Measurements from ENCODE around the gene FHIT.
"Not testable (repeated sequence)": the region's sequence is repeated elsewhere in the genome, so short reads cannot be mapped to it uniquely, and the experiment has no call there.

The FHIT gene

GRCh38 chr3:59832702-59833101, 1418.5 kb downstream of the FHIT start:
- no peak for DNase-seq

GRCh38 chr3:59832241-59832640, 1419.0 kb downstream of the FHIT start:
- DNase-seq: no peak

DNA sequence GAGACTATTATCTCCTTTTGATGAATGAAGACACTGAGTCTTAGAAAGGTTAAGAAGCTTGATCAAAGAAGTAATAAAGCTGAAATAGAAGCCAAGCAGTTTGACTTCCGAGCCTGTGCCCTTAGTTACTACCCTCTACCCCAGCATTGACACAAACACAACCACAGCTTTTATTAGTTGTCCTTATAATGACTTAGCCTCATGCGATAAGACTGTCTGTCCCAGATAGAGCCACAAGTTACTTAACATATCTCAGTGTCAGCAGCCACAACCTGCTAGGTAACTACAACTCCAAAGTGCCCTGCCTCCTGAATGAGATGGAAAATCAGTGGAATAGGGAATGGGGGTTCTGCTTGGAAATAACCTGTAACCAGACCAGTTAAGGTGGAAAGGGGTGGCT, 1419.9 kb downstream of the FHIT start:
- DNase-seq: no peak

DNA sequence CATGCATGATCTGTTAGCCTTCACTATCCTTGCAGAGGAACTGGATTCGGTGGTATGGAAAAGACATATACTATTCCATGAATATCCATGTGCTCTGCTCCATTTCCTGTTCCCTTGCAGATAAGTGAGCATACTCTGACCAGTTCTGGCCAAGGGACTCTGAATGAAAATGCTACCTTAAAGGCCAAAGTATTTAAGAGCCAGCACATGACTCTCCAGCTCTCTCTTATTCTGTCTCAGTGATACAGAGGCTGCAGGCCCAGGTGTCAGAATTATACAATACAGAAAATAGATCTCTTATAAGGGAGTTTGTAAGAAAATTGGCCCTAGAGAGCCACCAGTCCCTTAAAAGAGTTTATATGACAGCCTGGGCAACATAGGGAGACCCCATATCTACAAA, 1421.7 kb downstream of the FHIT start:
- no peak for DNase-seq

GRCh38 chr3:59824876-59825275, 1426.4 kb downstream of the FHIT start:
- DNase-seq: no peak

GRCh38 chr3:59821274-59821673, 1430.0 kb downstream of the FHIT start:
- no peak for DNase-seq

- DNase-seq: no peak
Observed at GRCh38 chr3:59820352-59820934, 1430.8 kb downstream of the FHIT start.

GRCh38 chr3:59818919-59819300, 1432.3 kb downstream of the FHIT start:
- no peak for DNase-seq

GRCh38 chr3:59818033-59818918, 1433.0 kb downstream of the FHIT start:
- no peak for DNase-seq

- no peak for DNase-seq
Observed at GRCh38 chr3:59817511-59817910, 1433.7 kb downstream of the FHIT start.

DNA sequence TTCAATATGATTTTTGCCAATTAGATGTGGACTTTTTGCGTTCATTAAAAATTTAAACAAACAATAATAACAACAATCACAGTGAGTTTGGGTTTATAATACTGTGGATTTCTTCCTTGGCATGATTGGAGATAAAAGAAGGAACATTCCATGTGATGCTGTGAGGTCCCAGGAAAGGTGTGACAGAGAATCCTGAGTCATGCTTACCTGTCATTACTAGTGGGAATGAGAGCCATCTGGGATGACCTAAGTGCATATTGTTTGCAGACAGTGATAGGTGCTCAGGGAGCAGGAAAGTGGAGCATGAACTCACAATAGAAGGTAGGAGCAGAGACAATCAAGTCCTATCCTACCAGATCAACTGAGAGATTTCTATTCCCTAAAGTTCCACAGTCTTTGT, 1434.9 kb downstream of the FHIT start:
- no peak for DNase-seq

GRCh38 chr3:59813148-59813538, 1438.1 kb downstream of the FHIT start:
- DNase-seq: no peak

DNA sequence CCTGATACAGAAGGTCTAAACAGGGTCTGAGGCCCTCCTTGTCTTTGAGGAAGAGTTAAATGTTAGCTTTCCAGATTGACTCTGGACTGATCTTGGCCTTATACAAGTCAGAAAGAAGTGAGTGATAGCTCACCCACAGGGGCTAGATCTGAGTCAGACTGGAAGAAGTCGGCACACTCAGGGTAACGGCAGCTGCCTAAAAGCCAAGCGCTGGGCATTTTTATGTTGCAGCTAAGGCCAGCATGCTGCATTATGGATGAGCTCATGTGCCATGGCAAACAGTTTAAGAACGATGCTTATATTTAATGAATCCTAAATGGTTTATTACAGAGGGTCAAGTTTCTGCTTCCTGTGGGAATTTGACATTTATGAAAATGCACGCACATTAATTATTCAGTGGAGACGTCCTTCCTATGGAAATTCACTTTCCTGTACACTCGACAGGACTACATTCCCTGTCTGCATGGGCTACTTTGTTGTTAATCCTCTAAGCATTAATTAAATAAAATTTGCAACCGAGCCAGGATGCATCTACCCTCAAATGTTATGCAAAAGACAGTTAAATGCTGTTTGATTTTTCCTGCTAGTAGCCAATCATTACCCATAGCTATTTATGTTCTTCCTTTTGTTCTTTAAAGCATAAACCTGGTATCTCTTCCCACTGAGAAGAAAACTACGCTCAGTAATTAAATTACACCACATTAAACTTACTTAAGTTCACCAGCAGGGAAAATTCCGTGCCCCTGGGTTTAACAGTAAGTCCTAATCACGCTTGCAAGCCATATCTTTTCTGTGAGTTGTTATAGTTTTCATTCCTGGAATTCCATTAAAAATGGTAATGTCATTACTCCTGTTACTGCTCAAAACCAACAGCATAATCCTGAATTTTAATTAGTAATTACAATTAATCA, 1438.8 kb downstream of the FHIT start:
- no peak for DNase-seq

DNA sequence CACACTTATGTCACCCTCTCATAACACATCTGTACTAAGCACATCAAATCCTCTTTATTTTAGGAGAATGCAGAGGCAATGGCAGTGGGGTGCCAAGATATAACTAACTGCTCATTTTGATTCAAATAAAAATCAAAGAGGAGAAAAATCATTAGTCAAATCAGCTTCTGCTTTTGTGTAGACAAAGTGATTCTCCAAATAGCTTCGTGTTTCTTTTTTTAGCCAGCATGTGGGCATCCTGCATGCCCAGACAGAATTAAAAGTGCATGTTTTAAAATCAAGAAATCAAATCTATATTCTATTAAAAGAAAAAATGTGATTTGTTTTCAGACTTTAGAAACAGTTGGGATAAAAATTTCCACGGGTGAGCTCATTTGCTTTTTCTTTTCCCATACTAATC, 1440.1 kb downstream of the FHIT start:
- no peak for DNase-seq

DNA sequence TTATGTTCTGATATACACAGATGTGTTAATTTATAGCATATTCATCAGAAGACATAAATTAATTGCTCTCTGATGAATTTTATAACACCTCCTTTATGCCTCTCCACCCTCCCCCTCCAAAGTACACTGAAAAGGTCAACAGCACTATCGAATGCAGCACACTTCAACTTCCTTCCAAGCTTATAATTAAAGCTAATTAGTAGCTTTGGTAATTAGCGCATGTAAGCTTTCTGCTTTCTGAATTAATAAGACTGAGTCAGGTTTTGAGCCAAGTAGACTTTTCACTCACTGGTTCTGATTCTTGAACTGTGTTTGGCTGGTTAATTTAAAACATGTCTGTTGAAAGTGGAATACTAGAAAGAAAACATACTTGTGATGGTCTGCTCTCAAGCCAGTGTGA, 1440.6 kb downstream of the FHIT start:
- DNase-seq: no peak

DNA sequence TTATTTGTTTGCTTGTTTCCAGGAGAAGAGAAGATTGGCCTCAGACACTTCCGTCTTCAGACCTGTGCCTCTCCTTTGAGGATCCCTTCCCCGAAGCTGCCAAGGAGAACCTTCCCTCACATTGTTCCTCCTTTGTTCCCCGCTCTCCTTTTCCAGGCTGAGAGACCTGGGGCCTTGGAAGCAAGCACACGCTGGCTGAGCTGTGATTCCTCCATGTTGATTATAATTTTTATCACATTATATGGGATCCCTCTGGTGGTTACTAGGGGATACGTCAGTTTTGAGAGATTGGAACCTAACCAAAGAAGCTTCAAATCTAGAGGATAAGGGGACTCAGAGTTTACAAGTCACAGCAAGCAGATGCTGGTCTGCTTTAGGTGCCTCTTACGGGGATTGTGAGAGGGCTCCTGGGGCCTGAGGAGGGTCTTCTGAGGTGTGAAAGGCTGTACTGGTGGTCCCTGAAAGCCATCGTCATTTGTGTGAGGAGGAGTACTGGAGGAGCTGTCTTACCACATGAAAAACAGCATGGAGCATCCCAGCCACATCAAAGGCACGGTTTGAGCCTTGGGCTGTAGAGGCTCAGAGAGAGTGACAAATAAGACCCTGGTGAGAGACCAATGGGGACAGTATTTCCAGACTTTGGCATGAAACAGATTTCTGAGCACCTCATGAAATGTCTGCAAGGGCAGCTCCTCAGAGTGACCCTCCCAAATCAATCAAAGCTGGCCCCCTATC, 1441.4 kb downstream of the FHIT start:
- peak; percentile 5 for DNase-seq

- DNase-seq: no peak
Observed at GRCh38 chr3:59809016-59809415, 1442.2 kb downstream of the FHIT start.

- no peak for DNase-seq
Observed at GRCh38 chr3:59808446-59808845, 1442.8 kb downstream of the FHIT start.

DNA sequence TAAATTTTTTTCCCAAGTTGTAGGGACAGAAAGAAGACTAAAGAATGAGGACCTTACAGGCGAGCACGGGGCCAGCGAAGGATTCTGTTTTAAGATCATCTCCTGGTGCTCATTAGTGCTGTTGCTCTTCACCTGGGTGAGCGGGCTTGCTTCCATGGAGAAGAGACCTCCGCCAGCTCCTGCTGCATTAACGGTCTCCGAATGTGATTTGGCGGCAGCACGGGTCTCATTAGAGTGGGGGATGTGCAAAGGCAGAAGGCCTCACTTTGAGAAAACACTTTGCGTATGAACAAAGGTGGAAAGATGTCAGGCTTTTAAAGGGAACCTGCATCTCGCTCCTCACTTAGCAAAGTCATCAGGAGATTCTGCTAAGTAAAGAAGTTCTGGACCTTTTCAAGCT, 1448.0 kb downstream of the FHIT start:
- no peak for DNase-seq

DNA sequence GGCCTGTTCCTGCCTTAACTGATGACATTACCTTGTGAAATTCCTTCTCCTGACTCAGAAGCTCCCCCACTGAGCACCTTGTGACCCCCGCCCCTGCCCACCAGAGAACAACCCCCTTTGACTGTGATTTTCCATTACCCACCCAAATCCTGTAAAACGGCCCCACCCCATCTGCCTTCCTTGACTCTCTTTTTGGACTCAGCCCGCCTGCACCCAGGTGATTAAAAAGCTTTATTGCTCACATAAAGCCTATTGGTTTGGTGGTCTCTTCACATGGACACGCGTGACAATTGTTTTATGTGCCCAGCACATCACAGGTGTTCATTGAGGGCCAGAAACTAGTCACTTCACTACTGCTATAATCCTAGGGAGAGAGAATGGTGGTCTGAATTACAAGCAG, 1448.8 kb downstream of the FHIT start:
- not testable (repeated sequence) for DNase-seq

DNA sequence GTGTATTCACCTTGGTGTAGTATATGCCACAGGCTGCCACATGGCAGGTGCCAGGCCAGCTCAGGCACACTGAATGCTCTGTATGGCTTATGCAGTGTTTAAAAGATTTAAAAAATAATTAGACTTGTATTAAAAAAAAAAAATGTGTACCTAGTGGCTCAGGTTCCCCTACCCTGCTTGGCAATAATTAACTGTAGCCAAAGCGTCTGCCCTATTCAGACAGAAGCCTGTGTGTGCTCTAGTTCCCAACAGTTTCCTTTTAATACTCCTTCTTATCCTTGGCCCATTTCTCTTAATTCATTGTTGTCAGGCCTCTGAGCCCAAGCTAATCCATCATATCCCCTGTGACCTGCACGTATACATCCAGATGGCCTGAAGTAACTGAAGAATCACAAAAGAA, 1449.2 kb downstream of the FHIT start:
- DNase-seq: no peak

DNA sequence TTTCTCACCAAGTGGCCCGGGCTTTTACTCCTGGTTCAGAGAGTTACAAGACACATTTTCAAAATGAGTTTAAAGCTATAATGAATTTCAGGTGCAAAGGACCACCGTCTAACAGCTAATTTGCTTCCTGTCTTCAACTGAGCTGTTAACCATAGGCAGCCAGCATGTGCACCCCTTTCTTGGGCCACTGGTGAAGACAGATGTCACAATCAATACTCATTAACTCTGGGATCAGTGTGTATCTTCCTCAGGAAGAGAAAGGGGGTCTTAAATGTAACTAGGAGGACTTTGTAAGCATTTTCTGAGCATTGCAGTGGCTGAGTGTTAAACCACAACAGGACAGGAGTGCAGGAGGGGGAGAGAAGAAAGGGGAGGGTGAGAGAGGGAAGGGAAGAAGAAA, 1450.8 kb downstream of the FHIT start:
- DNase-seq: no peak

Measured in central memory CD4-positive, alpha-beta T cell (primary cell).